Kidney capillary endothelial cell (primary cell): ENCODE results near the gene MMRN2.
A peak's percentile ranks its signal among the peaks of the same experiment; 100 is the strongest.
"Not testable (repeated sequence)": the region's sequence is repeated elsewhere in the genome, so short reads cannot be mapped to it uniquely, and the experiment has no call there.

Experiments
- DNase-seq: peaks from one replicate; pipeline ENCODE4 v3.0.0-alpha.2; 2018; ENCODE audit warnings: low spot score

MMRN2 gene

DNA sequence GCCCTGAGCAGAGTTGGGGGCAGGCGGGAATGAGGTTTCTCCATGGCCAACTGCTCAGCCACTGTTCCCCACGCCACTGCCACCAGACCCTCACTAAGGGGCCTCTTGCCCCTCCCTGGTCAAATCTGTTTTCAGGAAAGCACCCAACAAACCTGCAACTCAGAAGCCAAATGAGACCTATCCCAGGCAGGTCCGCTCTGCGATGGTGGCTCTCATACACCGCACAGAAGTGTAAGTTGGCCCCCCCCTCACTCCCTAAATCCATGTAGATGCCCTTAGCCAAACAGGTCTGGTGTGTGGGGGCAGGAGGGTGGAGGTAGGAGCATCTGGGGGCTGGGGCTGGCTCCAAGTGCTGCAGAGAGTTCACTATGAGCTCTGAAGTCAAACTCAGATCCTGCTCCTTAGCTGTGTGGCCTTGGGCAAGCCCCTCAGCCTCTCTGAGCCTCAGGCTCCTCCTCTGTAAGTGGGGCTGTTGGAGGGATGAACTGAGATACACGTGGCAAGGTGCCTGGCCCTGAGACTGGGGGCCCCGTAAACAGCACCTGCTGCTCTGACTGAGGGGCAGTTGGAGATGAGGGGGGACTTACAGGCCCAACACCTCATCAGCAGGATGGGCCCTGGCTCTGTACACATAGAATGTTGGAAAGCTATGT lies 1.1 kb downstream of the MMRN2 start:
- DNase-seq, result no peak

DNA sequence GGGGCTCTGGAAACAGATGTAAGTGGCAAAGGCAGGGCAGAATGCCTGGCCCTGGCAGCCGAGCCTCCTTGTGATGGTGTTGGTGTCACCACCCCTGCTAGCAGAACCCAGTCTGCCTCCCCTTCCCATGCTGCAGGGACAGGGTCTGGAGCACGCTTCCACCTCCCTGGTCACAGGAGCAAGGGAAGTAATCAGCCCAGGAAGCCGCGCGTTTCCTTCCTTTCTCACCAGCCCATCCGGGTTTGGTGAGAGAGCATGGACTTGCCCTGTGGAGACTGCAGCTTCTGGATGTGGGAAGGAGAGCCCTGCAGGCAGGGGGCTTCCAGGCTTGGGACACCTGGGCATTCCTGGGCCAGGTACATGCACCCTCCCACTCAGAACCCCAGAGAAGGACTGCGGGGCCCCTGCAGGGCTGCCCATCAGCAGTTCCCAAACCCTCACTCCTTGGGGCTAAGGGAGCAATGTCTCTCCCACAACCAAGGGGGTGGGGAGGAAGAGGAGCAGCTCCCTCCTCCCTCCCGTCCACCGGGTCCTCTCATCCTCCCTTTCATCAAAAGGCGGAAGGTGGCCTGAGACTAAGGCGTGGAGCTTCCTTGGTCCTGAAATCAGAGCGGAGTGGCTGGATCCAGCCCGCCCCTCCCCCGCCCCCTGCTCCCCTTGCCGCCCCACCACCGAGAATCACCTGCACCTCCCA lies 1.8 kb downstream of the MMRN2 start:
- peak; percentile 58 for DNase-seq

DNA sequence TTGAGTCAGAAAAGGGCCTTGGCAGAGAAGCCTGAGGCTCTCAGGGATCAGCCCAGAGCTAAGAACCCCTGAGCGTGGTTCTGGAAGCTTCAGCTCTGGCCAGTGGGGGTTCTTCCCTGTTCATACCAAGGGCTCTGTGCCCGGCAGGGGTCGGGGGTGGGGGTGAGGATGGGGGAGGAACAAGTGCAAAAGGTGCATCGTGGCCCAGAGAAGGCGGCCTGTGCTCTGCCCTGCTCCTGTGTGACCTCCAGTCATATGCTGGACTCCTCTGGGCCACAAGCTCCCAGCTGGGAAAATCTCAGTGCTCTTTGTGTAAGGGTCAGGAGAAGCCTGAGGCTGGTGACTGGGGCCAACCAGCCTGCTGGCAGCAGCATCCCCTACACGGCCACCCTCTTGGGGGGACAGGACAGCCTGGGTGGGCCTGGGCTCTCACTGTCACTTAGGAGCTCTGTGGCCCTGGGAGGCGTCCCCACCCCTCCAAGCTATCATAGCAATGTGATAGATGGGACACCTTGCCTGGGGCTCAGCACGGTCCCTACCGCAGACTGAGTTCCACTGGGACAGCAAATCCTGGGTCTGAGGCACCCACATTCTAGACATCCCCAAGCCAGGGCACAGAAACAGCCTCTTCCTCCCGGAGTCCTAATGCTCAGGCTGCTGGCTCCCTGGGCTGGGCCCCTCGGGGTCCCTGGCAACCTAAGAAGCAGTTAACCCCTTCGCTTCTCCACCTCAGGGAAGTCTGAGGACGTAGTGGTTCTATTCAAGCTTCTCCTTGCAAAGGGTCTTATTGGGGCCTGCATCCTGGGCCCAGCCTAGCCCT lies 2.5 kb downstream of the MMRN2 start:
- no peak for DNase-seq

DNA sequence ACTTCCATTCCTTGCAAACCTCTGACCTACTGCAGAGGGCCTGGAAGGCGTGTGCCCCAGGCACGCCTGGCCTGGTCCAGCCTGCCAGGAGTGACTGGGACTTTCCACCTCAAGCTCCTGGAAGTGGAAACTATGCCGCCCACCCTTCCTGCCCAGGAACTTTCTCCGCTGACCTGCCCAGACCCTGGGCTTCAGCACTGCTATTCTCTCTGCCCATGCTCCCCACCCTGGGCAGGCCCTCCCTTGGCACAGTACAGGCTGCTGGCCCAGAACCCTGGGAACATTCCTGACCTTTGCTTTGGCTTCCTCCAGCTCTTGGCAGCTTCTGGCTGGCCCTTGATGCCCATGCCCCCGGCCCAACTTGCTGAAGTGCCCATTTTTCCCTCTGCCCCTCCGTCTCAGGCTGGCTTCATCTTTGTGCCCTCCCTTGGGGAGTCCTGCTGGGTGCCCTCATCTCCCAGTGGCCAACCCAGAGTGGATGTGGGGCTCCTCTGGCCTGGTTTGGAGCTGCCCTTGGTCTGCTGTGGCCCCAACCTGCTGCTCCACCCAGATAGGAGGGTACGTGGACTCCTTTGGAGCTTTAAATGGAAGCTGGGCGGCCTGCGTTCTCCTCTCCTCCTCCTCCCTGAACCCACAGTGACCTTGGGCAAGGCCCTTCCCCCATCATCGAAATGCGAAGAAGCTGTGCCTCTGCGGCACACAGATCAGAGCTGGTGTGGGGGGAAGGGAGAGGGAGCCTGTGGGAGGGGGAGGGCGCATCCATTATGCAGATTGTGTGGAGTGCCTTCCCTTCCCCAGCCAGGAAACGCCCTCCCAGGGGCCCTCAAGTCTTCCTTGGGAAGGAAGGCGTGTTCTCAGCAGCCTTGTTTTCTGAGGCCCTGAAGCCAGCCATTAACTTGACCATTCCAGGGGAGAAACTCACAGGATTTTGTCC lies 3.4 kb downstream of the MMRN2 start:
- DNase-seq, result peak; percentile 37

DNA sequence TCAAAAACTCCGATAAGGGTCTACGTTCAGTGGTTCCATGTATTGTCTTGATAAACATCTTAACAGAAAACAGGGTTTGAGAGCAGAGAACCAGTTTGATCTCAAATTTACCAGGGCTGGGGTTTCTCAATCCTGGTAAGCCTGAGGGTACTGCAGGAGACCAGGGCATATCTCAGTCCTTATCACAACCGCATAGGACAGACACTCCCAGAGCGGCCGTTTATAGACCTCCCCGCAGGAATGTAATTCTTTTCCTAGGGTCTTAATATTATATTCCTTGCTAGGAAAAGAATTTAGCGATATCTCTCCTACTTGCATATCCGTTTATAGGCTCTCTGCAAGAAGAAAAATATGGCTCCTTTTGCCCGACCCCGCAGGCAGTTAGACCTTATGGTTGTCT lies 4.7 kb downstream of the MMRN2 start:
- DNase-seq, result not testable (repeated sequence)

DNA sequence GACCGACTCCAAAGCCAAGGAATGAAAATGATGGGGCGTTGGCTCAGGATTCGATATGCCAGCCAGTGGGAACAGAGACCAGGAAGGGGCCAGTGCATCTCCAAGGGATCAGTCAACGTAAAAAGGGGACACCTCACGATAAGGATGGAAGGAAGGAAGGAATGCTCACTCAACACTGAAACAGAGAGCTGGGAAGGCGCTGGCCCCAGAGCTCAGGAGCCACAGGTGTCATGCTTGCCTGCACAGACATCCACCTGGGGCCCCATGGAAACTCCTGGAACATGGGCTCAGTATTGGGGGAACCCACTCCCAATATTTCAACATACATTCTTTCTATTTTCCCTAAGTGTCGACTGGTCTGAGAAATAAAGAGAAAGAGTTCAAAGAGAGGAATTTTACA lies 5.3 kb downstream of the MMRN2 start:
- no peak for DNase-seq

DNA sequence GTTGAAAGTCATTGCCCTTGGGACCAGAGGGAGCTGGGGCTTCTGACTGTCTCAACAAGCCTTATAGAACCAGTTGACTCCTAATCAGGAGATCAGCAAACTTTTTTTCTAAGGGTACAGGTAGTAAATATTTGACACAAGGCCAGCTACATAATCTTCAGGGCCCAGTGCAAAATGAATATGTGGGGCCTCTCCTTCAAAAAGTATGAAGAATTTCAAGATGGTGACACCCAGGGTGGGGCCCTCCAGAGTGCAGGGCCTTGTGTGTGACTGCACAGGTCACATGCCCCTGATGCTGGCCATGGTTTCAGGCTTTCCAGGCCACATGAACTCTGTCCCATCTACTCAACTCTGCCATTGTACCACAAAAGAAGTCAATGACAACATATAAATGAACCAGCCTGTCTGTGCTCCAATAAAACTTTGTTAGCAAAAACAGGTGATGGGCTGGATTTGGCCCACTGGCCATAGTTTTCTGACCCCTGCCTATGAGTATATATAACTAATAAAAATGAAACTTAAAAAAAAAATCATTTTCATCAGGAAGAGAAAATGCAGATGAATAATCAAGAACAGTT lies 6.1 kb downstream of the MMRN2 start:
- DNase-seq, result no peak

DNA sequence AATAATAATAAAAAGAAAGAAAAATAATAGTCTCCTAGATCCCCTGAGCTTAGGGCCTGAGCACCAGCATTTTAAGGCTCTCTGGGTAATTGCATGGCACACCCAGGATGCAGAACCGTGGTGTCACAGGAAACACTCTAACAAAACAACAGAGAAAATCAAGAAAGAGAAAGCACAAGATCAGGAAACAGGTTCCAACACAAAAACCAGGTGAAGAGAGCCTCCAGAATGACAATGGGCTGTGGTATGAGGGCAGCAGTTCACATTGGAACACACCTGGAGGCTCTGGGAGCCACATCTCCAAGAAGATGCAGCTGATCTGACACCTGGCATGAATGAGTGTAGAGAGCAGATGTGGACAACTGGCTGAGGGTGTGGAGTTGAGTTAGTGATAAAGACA lies 7.1 kb downstream of the MMRN2 start:
- DNase-seq, result no peak

DNA sequence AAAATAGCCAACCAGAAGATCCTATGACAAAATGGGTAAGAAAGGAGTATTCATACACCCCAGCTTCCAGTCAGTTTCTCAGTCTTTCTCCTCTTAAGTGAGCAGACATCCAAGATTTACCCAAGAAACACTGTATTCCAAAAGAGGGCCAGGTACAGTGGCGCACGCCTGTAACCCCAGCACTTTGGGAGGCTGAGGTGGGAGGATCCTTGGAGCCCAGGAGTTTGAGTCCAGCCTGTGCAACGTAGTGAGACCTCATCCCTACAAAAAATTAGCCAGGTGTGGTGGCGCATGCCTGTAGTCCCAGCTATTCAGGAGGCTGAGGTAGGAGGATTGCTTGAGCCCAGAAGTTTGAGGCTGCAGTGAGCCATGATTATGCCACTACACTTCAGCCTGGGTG lies 9.6 kb downstream of the MMRN2 start:
- not testable (repeated sequence) for DNase-seq

DNA sequence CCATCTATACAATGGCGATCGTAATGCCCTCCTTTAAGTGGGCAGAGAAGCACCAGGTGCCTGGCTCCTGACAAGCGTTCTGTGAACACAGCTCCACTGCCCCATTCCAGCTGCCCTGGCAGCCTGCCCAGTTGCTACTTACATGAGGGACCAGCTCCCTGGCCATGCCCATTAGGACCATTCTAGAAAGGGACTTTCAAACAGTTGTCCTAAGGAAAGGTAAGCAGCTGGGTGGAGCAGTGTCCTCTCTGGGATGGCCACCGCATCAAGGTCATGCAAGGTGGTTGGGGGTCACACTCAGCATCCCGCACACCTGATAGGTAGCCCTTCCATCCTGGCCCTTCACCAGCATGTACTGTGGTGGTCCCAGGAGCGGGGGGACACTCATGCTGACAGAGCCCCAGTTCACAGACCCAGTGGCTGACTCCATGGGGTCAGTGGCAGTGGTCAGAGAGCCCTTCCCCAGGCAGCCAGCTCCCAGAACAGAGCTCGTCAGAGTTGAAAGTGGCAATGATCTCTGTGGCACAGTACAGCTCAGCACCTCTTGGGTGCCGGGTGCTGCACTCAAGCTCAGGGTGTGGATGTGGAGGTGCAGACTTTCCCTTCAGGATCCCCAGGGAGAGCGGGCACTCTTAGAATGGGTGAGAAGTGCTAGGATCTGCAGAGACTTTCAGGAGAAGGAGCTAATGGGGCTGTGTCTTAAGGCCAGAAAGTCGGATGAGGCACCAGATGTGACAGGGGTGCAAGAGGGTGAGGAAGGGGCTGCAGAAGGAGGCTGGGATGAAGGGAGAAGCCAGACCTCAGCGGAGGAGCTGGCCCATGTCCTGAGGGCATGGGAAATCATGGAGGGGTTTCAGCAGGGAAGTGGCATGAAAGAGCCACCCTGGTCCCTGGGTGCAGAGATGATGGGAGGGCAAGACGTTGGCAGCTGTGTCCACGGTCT lies 10.9 kb downstream of the MMRN2 start:
- DNase-seq, result no peak

DNA sequence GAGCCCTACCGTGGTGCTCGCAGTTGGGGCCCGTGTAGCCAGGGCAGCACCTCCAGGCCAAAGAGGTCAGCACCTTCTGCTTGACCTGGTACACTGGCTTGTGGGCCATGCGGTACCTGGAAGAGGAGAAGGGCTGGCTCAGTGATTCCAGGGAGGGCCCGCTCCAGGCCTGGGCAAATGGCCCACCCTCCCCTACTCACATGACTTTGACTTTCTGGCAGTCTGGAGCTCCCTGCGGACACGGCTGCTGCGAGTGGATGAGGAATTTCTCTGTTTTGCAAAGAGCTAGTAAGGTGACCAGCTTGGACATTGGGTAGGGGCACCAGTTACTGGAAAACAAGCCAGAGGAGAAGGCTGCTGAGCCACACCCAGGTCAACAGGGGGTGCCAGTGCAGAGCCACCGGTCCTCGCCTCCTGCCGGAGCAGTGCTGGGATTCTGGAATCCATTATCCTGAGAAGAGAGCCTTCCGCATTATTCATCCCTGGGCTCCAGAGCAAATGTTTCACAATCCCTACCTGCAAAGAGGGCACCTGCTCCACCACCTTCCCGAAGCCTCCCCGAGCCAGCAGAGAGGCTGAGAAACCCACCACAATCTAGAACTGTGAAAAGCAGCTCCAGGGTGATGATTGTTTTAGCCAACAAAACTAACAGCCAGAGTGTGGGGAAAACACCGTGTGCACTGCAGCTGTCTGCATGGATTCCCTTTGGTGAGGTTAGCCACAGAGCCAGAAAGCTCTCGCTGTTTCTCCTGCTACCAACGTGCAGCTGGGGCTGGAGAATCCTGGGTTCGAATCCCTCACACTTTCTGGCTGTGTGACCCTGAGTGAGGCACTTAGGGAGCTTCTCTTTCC lies 11.8 kb downstream of the MMRN2 start:
- DNase-seq, result no peak

DNA sequence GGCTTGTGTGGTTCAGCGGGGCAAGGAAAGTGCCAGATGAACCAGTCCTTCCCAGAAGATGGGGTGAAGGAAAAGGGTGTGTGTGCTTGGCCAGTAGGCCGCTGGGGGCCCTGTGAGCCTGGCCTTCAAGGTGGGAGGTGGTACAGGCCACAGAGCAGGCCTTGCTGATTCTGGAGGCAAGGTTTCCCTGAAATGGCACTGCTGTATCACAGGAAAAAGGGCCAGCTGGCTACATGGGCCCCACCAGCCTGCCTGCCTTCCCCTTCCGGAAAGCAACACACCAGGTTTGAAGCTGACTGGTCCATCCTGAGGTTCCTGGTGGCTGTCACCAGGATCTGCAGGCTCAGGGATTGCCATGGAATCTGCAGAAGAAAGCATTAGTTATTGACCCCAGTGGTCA lies 12.5 kb downstream of the MMRN2 start:
- DNase-seq, result no peak

DNA sequence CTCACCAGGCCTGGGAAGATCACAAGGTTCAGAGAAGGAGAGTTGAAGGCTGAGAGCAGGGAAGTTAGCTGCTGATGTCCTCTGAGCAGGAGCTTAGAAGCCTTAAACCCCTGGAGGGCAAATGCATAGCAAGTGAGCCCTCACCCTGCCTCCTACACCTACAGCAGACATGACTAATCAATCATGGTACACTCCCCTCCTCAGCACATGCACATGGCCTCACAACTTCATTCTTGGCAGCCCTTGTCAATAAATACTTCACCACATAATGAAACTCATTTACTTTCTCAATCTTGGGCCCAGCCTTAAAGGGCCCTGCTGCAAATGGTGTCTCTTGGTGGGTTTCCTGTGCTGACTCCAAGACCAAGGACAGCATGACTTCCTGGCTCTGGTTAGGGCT lies 12.9 kb downstream of the MMRN2 start:
- DNase-seq, result no peak

DNA sequence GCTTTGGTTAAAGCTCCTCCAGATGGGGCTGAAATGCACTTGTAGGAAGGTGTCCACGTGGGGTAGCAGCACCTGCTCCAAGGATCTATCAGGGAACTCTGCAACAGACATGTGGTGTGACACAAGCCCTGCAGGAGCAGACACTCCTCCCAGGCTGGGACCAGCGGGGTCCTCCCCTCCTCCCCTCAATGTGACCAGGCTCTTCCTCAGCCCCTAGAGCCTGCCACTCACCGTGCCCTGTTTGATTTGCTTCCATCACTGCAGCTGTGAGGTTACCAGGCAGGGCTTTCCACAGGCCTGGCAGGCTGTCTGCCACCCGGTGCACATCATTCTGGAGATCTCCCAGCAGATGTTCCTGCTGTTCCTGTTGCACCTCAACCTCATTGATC lies 13.4 kb downstream of the MMRN2 start:
- no peak for DNase-seq

DNA sequence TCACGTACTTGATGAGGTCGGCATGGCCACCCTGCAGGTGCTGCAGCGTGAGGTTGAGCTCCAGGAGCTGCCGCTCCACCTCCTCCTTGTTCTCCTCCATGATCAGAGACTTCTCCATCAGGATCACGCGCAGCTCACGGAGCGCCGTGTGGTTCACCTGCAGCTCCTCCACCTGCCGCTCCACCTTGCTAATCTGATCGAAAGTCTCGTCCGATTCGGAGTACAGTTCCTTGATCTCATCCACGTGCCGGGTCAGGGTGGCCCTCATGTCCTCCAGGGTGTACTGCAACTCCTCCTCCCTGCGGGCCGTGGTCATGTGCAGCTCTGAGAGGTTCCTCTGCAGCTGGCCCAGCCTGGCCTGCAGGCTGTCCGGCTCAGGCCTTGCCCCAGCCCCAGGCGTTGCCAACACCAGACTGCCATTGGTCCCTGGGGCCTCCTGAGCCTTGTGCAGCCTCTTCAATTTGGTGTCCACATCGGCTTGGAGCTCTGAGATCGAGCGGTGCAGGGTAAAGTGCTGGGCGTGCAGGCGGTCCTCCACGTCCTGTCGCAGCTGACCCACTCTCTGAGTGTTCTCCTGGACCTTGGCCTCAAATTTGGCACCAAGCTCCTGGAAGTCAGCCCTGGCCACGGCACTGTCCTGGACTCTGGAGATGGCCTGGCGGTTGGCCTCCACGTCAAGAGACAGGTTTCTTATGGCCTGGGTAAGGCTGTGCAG lies 13.9 kb downstream of the MMRN2 start:
- DNase-seq, result no peak

DNA sequence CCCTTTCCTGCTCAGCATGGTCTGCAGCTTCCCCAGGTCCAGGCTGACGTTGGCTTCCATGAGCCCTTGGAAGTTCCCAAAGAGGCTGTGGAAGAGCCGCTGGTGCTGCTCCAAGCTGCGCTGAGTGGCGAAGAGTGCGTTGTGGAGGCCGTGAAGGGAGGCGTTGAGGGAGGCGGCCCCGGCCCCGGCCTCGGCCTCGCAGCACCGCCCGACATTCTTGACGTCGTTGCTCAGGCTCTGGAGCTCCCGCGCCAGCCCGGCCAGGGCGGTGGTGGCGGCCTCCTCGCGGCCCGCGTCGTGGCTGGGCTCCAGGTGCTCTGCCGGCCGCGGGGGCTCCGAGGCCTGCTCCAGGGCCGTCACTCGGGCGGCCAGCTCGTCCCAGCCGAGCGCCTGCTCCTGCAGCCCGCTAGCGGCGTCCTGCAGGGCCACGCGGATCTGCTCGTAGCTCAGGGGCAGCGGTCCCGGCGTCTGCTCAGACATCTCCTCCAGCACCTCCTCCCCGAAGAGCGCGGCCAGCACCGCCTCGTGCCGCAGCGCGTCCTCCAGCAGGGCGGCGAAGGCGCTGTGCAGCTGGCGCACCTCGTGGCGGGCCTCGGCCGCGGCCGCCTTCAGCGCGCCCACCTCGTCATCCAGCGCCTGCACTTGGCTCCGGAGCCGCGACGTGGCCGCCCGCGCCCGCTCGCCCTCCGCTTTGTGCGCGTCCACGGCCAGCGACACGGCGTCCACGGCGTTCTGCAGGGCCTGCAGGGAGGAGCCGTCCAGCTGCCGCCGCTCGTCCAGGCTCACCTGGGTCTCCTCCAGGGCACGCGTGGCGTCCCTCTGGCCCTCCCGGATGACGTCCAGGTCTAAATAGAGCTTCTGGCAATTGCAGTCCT lies 14.7 kb downstream of the MMRN2 start:
- DNase-seq, result no peak

DNA sequence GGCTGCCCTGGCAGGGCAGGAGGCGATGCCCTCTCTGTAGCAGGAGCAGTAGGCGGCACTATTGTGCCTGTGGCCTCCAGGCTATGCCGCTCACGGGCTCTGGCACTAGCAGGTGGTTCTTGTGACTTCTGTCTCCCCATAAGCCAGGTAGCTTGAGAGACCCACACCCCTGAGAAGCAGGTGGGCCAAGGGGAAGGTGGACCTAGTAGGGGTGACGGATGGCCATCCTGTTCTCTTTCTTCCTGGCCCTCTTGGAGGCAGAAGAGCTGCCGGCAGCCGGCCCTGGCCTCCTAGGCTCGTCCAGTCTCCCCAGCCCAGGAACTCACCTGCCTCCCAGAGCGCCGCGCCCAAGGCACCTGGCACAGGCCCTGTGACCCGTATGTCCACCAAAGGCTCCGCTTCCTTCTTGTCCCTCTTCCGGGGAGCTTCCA lies 15.4 kb downstream of the MMRN2 start:
- no peak for DNase-seq

DNA sequence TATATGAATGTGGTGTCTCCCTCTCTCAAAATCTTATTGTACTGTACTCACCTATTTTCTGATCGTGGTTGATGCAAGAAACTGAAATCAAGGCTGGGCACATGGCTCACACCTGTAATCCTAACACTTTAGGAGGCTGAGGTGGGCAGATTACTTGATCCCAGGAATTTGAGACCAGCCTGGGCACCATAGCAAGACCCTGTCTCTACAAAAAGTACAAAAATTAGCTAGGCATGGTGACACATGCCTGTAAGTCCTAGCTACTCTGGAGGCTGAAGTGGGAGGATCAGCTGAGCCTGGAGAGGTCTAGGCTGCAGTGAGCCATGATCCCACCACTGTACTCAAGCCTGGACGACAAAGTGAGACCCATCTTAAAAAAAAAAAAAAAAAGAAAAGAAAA lies 16.0 kb downstream of the MMRN2 start:
- DNase-seq, result no peak
